Stimulated activated CD8-positive, alpha-beta memory T cell treated with anti-CD3 and anti-CD28 coated beads, Interleukin-15, amount 100 ng/mL, for 48 hours (primary cell): Measurements from ENCODE around the gene TSPAN18.
A peak's percentile ranks its signal among the peaks of the same experiment; 100 is the strongest.

ENCODE experiments used
- DNase-seq, 2 donors: peaks; one replicate each; pipeline ENCODE4 v3.0.0-alpha.2; 2020; ENCODE audit warnings: low read depth in 2 of 2

The TSPAN18 gene

GRCh38 chr11:44916331-44916730 is 189.6 kb downstream of the TSPAN18 start:
- DNase-seq: no peak

- DNase-seq: no peak
Observed at GRCh38 chr11:44916801-44917385, 190.1 kb downstream of the TSPAN18 start.

- no peak for DNase-seq
Observed at GRCh38 chr11:44917741-44918140, 191.0 kb downstream of the TSPAN18 start.

GRCh38 chr11:44920451-44920850 is 193.7 kb downstream of the TSPAN18 start:
- DNase-seq: no peak

GRCh38 chr11:44923115-44923514 is 196.4 kb downstream of the TSPAN18 start:
- no peak for DNase-seq

DNA sequence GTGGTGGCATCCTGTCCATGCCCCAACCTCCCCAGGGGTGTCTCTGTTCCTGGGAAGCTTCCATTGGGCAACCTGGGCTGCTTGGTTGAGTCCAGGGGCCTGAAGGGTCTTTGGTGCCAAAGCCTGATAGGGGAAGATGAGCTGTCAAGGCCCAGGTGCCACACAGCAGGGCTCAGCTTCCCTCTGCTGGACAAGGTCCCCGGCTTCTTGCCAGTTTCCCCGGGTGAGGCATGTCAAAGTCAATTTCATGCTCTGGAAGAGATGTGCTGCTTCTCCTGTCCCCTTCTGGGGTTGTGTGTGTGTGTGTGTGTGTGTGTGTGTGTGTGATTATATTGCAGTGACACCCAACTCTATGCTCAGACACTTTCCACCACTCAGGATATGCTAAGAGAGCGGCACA is 197.0 kb downstream of the TSPAN18 start:
- no peak for DNase-seq

GRCh38 chr11:44926036-44926435 is 199.3 kb downstream of the TSPAN18 start:
- DNase-seq: no peak

DNA sequence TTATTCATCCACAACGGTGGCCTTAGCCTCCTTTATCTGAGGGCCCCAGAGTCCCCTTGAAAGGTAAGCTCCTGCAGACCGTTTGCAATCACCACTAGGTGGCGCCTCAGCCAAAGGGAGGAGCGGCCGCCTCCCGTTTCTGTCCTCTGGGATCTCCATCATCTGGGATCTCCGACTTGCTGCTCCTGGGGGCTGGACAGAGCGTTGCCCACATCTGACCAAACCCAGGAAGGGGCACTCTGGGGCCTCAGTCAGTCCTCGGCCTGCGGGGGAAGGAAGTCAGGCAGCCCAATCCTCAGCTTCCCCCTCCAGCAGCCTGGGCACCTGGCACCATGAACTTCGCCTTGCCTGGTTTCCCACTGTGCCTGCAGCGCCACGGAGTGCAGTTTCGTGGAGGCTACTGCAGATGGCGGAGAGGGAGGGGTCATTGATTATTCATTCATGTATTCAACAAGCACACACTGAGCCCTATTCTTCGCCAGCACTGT is 200.5 kb downstream of the TSPAN18 start:
- DNase-seq: peak in 1 of 2 donors; percentile 23

DNA sequence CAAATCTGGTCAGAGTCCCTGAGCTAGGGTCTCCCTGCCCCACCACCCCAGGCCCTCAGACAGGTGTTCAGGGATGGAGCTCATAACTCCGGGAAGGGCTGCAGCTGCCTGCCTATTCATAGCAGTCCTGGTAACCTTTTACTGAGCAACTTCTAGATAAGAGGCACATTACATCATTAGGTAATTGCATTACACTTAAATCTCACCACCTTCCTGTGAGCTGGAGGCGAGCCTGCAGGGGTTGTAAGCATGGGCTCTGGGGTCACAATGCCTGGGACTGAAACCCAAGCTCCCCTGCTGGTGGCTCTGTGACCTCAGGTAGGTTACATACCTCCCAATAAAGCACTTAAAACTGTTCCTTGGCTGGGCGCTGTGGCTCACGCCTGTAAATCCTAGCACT is 201.4 kb downstream of the TSPAN18 start:
- no peak for DNase-seq

- no peak for DNase-seq
Observed at GRCh38 chr11:44928816-44929215, 202.1 kb downstream of the TSPAN18 start.

- DNase-seq: no peak
Observed at GRCh38 chr11:44930588-44931302, 204.0 kb downstream of the TSPAN18 start.

GRCh38 chr11:44931466-44931865 is 204.7 kb downstream of the TSPAN18 start:
- DNase-seq: no peak

DNA sequence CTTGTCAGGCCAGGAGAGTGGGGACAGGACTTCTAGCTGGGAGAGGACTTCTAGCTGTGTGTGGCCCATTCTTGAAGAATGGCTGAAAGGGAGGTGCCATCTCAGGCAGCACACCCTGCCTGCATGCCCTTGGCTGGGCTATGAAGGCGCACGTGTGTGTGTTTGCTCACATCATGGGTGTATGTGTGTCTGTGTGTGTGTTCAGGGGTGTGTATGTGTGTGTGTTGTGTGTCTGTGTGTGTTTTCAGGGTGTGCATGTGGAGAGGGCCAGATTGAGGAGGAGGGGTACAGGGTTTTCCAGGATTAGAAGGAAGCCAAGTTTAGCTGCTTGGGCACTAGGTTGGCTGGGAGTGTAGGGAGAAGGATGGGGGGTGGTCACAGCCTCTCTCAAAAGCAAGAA is 207.3 kb downstream of the TSPAN18 start:
- DNase-seq: no peak

GRCh38 chr11:44934735-44935250 is 208.0 kb downstream of the TSPAN18 start:
- DNase-seq: no peak

GRCh38 chr11:44936525-44936924 is 209.8 kb downstream of the TSPAN18 start:
- DNase-seq: peak; percentile 50 to 64

DNA sequence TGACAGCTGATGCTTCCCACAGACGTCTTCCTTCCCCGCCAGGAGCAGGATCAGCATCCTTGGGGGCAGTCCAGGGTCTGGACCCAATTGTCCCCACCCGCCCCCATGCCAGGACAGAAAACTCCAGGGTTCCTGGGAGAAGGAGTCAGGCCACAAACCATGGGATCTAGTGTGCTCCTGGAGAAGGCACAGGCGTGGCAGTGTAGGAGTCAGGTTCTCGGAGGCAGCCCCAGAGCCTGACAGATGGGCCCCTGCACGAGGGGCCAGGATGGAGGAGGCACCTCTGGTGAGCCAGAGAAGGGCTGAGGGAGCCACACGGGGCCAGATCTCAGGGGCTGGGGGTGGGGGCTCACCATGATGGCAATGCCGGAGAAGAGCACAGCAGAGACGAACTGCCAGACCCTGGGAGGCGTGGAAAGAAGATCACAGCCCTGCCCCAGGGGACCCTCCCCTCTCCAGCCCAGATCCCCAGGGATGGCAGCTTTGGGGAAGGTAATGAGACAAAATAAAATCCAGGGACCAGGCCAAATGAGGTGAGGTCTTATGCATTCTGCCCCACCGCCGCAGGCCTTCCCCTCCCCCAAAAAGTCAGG is 210.3 kb downstream of the TSPAN18 start:
- DNase-seq: no peak

GRCh38 chr11:44938066-44938691 is 211.4 kb downstream of the TSPAN18 start:
- no peak for DNase-seq

GRCh38 chr11:44939673-44940395 is 213.1 kb downstream of the TSPAN18 start:
- no peak for DNase-seq

DNA sequence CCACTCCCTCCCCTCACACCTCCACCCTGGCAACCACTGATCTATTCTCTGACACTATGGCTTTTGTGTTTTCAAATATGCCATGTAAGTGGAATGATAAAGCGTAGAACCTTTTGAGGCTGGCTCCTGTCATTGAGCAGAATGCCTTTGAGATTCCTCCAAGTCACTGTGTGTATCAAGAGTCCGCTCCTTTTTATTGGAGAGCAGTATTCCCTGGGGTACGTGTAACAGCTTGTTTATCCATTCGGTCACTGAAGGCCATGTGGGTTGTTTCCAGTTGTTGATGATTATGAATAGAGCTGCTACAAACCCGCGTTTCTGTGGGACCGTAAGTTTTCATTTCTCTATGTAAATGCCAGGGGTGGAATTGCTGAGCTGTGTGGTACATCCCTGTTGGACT is 213.6 kb downstream of the TSPAN18 start:
- DNase-seq: no peak

DNA sequence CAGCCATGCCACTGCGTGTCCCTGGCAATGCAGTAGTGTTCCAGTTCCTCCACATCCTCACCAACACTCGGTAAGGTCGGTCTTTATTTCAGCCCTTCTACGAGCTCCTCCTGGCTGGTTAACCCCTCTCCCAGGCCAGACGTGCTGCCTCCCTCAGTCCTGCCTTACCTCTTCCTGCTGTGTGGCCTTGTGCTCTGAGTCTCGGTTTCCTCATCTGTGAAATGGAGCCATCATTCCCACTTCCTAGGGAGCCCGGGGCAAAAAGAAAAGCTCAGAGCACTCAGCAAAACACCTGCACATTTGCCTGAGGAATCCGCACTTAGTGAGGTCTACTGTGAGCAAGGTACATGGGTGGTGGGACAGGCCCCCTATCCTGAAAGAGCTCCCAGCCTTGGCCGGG is 214.1 kb downstream of the TSPAN18 start:
- DNase-seq: no peak

- no peak for DNase-seq
Observed at GRCh38 chr11:44941259-44942021, 214.7 kb downstream of the TSPAN18 start.
